Nucleus accumbens (tissue), 56 donors: ENCODE measurements around the gene CNTNAP5.

Experiments used
- DNase-seq, 56 donors: peaks; one replicate each; lab custom pipeline; 2025; lab: John Stamatoyannopoulos, UW

Gene CNTNAP5

DNA sequence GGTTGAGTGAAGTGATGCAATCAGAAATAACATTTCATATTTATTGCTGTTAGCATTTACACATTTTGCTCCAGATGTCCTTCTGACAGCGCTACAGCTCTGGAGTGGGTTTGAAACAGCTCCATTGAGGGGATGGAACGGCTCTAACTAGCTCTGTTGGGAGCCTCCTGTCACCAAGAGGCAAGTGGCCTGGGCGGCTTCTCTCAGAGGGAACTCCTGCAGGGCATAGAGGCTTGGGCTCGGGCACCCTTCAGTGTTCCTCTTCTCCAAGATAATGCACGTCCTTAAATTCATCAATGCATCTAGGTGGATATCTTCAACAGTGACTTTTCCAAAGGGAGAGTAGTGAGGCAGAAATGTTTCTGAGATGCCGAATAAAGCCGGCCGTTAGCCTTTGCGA lies 122.5 kb downstream of the CNTNAP5 start:
- DNase-seq, result no peak

DNA sequence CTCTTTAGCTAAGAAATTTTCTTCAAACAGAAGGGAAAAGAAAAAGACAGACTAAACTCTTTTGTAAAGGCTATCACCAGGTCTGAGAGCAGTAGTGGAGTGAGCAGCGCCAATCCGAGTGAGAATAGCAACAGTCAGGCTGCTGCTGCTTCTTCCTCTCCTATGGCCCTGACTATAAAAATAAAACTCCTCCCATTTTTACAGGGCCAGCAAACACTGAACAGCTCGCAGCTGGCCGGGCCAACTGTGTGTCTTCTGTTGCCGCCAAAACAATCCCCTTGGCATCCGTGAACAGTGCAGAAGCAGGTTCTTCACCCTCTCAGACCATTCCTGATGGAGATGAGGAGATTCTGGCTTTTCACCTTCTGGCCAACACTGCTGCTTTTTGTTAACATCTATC lies 124.5 kb downstream of the CNTNAP5 start:
- no peak for DNase-seq

DNA sequence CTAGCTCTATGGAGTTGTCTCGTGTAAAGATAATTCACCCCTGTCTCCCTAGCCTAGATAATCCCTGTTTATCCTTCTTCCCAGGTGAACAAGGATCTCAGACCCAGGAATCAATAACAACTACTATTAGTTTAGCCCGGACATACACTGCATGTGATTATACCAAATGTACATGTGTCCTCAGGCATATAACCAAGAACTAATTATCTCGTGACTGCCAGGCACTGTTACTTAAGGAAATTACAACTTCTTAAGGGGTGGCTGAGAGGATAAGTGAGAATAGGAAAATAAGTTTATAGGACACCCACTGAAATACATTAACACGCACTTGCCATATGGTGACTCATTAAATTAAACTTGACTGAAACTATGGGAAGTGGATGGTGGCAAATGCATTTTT lies 126.6 kb downstream of the CNTNAP5 start:
- DNase-seq, result no peak

DNA sequence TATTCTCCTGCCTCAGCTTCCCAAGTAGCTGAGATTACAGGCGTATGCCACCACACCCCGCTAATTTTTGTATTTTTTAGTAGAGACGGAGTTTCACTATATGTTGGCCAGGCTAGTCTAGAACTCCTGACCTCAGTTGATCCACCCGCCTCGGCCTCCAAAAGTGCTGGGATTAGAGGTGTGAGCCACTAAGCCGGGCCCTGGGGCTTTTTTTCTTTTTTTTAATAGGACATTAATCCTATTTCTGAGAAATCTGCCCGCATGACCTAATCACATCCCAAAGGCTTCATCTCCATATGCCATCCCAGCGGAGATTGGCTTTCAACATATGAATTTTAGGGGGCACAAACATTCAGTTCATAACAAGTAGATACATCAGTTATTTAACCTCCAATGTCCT lies 128.6 kb downstream of the CNTNAP5 start:
- DNase-seq, result no peak

DNA sequence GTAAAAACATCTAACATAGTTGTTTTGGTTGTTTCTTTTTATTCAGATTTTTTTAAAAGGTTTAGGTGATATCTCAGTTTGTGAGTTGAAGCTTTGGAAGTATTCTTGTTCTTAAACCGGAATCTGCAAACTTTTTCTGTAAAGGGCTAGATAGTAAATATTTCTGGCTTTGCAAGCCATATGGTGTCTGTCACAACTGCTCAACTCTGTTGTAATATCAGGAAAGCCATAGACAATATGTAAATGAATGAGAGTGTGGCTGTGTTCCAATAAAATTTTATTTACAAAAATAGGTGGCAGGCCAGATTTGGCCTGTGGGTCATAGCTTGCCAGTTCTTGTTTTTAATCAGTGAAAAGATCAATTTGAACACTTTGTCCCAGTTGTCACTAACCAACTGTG lies 134.1 kb downstream of the CNTNAP5 start:
- no peak for DNase-seq

DNA sequence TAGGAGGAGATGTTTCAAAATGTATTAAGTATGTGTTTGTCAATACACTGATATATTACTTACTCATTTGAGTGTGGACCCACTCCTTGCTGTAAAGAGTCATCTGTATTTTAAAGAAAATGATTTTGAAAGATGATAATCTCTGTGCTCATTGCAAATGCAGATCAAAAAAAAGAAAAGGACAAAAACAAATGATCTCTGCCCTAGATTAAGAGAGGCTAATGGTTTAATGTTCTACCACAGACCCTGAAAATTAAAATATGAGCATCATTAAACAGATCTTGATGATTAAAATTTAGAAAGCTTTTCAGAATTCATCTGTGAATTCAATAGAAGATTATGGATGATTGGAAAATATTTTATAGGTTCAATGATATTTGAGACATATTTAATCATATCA lies 136.5 kb downstream of the CNTNAP5 start:
- DNase-seq, result no peak

DNA sequence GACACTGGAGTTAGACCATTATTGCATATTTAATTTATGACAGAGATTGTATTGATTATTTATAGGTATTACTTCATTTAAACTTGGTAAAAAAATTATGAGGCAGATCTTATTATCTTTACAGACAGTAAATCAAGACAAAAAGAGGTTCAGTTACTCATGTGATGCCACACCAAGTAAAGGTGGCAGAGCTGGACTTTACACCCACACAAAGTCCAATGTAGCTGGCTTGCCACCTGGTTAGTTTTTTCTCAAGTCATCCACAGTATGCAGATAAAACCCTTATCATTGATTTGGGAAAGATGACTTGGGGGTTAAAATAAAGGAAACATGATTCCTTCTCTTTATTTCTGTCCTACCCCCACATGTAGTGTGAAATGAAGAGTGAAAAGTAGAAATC lies 137.2 kb downstream of the CNTNAP5 start:
- no peak for DNase-seq

DNA sequence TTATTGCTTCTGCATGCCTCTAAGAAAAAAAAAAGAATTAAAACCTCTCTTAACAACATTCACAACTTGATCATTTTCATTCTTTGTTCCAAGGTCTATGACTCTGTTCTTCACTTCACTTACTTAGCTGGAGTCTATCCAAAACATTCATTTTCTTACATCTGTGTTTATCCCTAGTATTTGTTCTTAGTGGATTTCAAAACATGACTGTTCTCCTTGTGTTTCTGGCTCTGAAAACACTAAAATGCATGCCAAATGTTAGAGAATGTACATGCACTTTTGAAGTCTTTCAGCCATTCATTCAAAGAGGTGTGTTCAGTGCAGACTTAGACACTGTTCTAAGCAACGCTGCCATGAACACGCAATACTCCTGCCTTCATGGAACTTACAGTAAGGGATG lies 138.8 kb downstream of the CNTNAP5 start:
- DNase-seq, result no peak

DNA sequence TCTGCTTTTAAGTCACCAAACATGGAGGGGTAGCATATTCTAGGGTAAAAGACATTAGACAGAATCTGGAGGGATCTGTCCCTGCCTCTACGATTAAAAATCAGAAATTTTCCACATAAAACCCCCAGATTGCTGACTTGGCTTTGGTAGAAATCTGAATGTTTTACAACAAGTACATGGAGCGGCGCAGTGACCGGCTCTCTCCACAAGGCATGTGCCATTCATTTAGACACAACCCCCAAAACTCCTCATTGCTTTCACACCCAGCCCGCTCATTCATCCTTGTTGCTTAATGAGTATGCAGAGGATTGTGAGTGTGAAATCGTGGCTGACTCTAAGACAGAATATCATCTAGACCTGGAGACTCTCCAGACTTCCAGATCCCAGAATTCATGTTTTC lies 140.6 kb downstream of the CNTNAP5 start:
- DNase-seq, result no peak

DNA sequence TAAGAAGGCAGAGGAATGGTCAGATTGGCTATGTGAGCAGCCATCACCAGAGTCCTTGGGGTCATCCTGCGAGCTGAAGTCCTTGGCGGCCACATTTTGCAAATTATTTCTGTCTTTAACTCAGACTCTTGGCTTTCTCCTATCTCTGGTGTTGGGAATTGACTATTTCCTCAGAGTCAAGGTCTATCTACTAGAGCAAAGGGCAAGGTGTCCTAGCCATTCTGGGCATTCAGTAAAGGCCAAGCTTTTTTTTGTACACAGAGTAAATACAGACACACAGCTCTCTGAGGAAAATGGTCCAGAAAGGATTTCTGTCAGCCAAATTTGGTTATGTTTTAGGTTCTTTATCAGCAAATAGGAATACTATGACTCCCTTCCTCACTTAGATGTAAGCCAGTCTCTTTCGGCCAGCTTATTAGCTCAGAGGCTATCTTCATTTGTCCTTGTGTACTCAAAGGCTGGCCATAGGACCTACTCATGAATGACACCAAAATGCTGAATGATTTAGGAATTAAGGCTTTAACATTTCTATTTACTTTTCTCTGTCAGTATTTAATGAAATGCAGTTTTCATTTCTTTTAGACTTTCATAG lies 146.5 kb downstream of the CNTNAP5 start:
- DNase-seq, result no peak

DNA sequence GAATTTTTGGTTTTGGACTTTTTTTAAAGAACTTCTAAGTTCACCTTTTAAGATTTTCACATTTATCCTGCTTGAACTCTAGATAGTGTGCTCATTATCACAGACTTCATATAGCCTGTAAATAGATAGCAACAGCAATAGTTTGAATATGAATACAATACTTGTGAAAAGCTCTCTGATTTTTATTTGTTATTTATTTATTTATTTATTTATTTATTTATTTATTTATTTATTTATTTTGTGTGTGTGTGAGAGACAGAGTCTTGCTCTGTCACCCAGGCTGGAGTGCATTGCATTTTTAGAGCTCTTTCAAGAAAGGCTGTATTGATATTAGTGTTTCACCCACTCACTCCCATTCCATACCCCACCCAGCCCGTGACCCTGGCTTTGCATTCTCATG lies 153.6 kb downstream of the CNTNAP5 start:
- DNase-seq, result no peak

DNA sequence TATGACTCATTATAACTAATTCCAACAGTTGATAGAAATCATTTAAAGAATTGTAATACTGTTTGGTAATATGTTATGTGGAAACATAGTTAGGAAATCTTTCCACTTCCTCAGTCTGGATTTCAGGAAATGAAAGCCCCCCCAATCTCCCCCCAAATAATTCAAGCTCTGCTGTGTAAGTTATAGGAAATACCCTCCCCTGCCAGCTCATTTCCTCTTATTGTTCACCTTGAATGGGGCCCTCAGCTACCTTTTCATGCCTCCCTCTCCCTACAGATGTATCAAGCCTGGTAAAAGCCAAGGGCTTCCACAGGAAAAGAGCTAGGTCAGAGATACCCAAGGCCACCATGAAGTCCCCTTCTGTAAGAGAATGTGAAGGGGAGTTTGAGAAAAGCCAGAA lies 155.5 kb downstream of the CNTNAP5 start:
- no peak for DNase-seq

DNA sequence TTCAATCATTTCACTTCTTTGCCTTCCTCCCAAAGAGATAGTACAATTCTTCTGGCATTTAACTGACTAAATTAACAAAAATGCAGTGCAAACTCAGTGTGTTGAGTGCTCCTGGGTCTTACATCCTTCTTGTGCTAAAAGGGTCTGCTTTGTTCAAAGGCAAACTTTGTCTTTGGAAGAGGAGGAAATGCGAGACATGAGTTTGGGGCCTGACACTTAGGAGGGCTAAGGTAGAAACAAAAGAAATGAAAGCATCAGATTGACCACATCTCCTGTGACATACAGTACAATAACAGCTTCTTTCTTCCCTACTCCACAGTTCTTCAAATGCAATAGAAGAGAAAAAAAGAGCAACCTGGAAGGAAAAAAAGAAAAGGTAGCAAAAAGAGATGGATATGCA lies 161.7 kb downstream of the CNTNAP5 start:
- no peak for DNase-seq

DNA sequence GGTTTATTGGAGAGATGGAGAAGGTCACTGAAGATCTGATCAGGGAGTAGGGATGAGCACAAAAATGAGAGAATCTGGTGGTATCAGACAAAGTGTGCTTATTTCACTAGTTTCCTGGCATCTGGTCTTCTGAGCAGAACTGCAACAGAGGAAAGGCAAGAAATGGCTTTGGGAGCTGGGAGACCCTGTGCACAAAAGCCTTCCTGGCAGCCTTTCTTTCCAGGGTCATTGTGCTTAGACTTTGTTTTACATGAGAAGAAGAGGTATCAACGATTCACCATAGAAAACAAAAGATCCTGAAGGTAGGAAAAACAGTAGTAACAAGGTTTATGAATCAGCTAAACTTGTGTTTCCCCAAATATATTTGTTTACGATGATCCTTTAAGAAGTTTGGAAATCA lies 162.9 kb downstream of the CNTNAP5 start:
- no peak for DNase-seq

DNA sequence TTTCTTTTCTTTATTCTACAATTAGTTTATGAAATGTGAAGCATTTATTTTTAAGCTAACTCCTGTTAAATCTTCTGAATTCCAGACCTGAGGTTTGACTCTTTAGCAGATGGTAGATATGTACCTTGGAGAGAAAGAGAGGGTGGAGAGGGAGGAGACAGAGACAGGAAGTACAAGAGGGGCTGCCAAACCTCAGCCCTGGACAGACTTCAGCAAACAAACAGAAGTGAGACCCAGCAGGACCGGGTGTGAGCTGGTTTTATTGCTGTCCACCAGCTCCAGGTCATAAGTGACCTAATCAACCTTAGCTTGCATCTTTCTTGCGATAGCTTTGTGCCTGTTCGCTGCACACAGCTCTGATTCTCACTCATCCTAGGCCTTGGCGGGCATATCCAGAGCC lies 168.6 kb downstream of the CNTNAP5 start:
- no peak for DNase-seq

DNA sequence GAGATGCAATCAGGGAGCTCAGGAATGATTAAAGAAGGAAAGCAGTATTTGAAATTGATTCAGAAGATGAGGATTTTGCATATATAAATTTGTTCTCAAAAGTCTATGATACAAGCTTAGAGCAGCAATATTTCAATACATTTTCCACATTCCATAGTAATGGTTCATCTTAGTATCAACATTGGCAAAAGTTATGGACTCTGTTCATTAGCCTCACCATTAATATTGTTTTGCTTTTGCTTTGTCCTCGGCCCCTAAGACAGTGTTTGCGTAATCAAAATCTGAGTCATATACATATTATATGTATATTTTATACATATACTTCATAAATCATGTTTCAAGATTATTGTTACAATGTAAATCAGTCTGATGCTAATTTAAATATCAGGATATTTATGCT lies 176.6 kb downstream of the CNTNAP5 start:
- no peak for DNase-seq

DNA sequence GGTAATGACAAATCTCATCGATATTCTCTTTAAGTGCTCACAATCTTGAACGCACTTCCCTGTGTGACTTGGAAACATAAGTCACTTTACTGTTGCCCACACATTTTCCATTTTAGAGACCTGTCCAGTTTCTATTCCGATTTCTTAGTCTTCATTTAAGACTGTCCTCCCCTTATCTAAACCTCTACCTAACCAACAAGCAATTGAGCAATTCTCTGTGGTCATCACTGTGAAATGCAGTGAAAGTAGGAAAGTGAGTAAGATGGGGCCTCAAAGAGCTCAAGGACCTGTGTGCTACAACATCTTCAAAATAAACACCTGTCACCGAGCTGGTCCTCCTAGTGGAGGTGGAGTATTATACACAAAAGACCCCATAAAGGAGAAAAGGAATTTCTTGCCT lies 184.4 kb downstream of the CNTNAP5 start:
- no peak for DNase-seq

DNA sequence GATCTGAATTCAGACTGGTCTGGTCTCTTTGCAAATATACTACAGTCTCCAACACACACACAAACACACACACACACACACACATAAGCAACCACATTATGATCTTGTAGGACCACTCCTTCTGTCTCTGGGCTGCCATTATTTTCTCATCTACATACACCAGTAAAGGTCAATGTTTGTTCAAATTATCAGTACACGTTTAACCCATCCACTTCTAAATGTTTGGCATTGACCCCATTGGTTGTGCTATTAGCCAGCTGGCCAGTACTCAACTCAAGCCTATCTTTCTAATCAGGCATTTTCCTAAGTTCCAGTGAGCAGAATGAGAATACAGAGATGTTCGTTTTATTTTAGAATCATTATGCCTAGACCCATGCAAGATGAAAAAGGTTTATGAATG lies 186.4 kb downstream of the CNTNAP5 start:
- no peak for DNase-seq

DNA sequence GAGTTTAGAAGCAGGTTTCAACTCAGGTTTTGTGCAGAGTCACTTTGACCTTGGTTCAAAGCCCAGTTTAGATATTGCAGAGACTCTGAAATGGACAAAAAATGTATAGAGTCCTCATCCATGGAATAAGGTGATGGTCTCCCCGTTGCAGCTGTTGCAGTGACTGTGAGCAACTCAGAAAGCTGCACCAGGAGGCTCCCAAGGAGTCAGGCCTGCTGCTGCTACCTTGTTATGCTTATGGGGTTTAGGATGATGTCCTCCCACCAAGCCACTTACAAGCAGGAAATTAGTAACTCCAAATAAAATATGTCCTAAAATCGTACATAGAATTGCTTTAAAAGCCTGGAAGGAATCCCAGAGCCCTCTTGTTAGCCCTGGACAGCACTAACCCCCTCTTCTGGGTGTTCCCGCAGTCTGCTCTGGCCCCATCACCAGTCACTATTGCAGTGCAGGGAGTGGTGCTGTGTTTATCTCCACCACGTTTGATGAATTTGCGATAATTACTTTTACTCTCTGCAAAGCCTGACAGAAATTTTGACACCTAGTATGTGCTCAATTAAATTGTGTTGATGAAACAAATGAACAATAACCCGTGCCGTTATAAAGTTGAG lies 189.0 kb downstream of the CNTNAP5 start:
- DNase-seq, result no peak

DNA sequence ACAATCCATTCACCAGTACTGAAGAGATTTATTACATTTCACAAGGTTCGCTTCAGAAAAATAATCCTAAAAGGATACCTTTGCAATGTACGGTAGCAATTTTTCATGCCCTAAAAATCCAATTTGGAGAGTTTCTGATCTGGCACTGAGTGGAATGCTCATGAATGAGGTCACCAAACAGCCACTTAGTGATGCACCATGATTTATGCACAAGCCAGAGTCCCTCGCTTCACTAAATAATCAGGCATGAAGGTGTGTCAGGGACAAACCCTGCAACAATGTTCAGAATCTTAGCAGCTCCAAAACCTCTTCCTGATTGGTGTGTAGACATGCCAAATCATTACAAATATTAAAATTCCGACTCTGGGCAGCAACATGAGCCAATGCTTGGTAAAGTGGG lies 221.1 kb downstream of the CNTNAP5 start:
- DNase-seq, result no peak

DNA sequence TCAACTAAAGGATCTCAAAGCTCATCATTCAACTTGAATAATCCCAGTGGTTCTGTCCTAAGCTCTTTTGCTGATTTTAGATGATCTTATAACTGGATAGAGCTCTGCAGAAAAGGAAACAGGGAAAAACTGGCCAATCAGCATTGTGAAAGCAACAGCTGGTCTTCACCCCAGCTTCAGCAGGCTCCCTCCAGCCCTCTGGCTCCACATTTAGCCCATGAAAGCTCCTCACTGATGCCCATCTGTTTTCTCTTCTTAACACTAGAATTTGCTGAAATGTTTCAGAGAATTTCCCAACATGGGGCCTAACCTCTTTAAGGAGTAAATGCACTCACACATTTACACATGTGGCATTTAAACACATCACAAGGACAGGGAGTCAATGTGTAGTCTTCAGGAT lies 223.3 kb downstream of the CNTNAP5 start:
- DNase-seq, result no peak

DNA sequence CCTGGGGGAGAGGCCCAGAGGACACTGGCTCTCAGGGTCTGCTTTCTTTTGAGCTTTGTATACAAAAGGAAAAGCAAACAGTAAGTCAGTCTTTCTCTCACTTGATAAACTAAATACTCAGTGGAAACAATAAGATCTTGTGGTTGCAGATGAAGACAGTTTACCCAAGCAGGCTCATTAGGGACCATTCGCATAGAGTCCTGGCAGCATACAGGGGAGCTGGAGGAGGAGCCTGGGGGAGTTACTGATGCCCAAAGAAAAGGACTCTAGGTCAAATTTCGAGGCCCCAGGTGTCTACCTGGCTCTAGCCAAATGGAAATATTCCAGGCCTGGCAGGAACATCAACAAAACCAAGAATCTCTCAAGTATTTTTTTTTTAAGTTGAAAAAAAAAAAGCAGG lies 225.3 kb downstream of the CNTNAP5 start:
- DNase-seq, result no peak

DNA sequence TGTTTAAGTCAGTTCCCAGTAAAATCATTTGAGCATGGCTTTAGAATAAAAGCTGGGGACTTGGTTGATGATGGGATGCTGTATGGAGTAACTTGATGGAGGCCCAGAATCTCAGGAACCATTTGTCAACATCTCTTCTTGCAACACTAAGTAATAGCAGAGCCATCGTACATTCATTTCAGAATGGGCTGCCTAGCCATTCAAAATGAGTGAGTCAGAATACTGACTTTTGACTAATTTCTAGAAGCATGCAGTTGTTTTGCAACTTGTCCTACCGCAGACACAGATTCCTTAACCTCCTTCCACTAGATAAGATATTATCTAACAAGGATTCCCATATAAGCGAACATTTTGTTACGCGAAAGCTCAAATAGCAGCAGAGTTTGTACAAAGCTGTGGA lies 229.5 kb downstream of the CNTNAP5 start:
- DNase-seq, result no peak
